GM12864 (cell line): ENCODE results near the gene HSD17B4.
"Not testable (repeated sequence)": the region's sequence is repeated elsewhere in the genome, so short reads cannot be mapped to it uniquely, and the experiment has no call there.

Source experiments
- DNase-seq: peaks from one replicate; pipeline ENCODE4 v3.0.0-alpha.2; 2011; ENCODE audit warnings: low read depth
- H3K4me3 ChIP-seq: 2 replicates; pipeline ENCODE4 v1.5.1; 2011; ENCODE audit warnings: mild to moderate bottlenecking, low read depth, low read length, control low read depth
- TF ChIP-seq, protein P1 (sequence below): IDR thresholded peaks from 2 replicates; pipeline ENCODE4 v1.5.1; 2011; ENCODE audit warnings: low read depth, mild to moderate bottlenecking, moderate library complexity, low read length, control low read depth, inconsistent platforms; ENCODE audit errors: missing control alignments

Gene HSD17B4

DNA sequence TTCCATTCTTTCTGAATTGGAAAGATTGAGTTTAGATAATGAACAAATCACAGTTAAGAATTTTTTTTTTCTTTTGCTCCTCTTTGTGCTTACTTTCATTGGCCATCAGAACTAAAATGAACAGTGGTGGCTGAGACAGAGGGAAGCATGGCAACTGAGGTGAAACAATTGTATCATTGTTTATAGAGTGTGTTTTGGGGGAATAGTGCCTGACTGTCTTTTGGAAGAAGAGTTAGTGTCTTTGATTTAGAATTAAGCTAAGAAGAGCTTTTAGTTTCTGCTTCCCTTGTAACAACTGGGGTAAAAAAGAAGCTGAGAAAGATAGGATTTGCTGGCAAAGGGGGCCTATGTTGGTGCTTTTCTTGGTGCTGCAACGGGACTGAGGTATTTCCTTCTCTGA, 24.0 kb downstream of the HSD17B4 start:
- no peak overlapping the region for H3K4me3 ChIP-seq
- TF ChIP-seq, protein P1, sequence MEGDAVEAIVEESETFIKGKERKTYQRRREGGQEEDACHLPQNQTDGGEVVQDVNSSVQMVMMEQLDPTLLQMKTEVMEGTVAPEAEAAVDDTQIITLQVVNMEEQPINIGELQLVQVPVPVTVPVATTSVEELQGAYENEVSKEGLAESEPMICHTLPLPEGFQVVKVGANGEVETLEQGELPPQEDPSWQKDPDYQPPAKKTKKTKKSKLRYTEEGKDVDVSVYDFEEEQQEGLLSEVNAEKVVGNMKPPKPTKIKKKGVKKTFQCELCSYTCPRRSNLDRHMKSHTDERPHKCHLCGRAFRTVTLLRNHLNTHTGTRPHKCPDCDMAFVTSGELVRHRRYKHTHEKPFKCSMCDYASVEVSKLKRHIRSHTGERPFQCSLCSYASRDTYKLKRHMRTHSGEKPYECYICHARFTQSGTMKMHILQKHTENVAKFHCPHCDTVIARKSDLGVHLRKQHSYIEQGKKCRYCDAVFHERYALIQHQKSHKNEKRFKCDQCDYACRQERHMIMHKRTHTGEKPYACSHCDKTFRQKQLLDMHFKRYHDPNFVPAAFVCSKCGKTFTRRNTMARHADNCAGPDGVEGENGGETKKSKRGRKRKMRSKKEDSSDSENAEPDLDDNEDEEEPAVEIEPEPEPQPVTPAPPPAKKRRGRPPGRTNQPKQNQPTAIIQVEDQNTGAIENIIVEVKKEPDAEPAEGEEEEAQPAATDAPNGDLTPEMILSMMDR = no peak
- DNase-seq = no peak

DNA sequence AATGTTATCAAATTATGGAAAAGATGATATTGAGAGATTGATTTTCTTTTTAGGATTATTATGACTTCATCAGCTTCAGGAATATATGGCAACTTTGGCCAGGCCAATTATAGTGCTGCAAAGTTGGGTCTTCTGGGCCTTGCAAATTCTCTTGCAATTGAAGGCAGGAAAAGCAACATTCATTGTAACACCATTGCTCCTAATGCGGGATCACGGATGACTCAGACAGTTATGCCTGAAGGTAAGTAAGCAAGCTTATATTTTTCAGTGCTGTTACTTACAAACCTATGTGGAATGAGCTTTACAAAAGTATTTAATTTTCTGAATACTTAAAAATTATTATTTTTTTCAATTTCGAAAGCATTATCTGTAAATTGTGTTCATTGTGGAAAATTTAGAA, 26.5 kb downstream of the HSD17B4 start:
- no peak overlapping the region for H3K4me3 ChIP-seq
- TF ChIP-seq, protein P1 = no peak
- DNase-seq = no peak

DNA sequence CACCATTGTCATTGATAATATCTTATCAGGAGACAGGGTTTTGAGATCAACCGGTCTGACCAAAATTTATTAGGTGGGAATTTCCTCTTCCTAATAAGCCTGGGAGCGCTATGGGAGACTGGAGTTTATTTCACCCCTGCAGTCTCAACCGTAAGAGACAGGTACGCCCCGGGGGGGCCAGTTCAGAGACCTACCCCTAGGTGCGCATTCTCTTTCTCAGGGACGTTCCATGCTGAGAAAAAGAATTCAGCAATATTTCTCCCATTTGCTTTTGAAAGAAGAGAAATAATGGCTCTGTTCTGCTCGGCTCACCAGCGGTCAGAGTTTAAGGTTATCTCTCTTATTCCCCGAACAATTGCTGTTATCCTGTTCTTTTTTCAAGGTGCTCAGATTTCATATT, 28.3 kb downstream of the HSD17B4 start:
- not testable (repeated sequence) for DNase-seq, H3K4me3 ChIP-seq

DNA sequence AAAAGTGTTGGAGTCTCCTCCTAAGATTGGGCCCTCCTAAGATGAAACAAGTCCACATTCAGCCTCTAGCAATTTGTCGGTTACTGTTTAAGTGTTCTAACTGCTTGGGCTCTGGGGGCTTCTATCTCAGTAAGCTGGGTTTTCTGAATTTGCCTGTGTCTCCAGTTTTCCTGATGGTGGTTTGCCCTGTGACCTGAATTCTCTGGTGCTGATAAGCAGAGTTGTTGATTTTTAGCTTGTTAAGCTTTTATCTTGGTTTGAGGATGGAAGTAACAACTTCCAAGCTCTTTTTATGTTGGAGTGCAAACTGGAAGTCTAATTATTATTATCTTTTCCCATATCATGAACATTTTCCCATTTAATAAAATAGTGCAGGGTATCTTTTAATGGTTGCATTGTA, 30.9 kb downstream of the HSD17B4 start:
- H3K4me3 ChIP-seq = no peak overlapping the region
- no peak for DNase-seq
- TF ChIP-seq, protein P1 = no peak

DNA sequence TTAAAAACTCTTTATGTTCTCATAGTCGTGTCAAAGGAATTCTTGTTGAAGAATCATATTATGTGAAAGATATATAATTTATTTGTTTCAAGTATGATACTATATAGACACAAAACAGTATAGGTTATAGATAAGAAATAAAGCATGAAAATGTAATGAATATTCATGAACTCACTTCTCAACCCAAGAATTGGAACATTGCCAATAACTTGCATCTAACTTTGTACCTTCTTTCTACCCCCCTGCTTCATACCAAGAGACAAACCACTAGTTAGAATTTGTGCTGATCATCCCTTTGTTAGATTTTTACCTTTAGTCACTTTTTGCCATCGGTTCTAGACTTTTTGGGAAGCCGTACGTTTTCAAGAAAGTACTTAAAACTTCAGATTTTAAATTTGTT, 32.6 kb downstream of the HSD17B4 start:
- DNase-seq = no peak
- TF ChIP-seq, protein P1 = no peak
- no peak overlapping the region for H3K4me3 ChIP-seq

DNA sequence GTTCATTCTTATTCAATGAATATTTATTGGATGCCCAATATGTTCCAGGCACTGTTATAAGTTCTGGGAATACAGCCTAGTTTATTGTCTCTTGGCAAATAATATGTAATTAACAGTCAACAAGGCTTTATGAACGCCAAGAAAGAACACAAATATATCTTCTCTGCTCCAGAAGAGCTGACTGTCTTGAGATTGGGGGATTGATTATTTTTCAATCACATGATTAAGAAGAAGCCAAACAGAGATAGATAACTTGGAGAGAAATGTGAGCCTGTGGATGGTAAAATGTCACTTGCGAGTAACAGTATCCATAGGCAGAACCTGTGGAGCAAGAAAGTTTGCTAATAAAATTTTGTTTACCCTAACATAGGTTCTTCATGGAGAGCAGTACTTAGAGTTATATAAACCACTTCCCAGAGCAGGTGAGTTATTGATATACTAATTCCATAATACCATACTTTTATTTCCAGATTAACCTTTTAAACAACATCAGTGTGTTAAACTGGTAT, 49.4 kb downstream of the HSD17B4 start:
- TF ChIP-seq, protein P1 = no peak
- DNase-seq = no peak
- H3K4me3 ChIP-seq = no peak overlapping the region

DNA sequence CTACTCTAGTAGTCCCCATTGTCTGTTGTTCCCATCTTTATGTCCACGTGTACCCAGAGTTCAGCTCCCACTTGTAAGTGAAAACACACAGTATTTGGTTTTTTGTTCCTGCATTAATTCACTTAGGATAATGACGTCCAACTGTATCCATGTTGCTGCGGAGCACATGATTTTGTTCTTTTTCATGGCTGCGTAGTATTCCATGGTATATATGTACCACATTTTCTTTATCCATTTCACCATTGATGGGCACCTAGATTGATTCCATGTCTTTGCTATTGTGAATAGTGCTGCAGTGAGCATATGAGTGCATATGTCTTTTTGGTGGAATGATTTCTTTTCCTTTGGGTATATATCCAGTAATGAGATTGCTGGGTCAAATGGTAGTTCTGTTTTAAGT, 51.6 kb downstream of the HSD17B4 start:
- H3K4me3 ChIP-seq, DNase-seq: not testable (repeated sequence)

DNA sequence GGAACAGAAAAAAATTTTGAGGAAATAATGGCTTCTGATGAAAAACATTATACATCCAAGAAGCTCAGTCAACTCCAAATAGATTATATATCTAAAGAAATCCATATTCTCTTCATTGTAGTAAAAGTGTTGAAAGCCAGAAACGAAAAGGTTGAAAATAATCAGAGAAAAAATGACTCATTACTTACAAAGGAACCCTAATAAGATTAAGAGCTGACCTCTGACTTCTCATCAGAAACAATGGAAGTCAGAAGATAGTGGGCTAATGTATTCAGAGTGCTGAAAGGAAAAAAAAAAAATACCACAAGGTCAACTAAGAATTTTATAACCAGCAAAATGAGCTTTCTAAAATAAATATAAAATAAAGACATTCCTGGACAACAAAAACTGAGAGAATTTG, 60.0 kb downstream of the HSD17B4 start:
- TF ChIP-seq, protein P1 = no peak
- DNase-seq = no peak
- no peak overlapping the region for H3K4me3 ChIP-seq
